HUES48 (cell line): ENCODE results near the gene VOPP1.

Experiments
- H3K27ac ChIP-seq: one replicate; pipeline ENCODE4 v1.7.0; 2013; ENCODE audit warnings: low read depth, low read length, inconsistent platforms
- H3K27me3 ChIP-seq: 2 replicates; pipeline ENCODE4 v1.6.1; 2013; ENCODE audit warnings: mild to moderate bottlenecking, low read length; ENCODE audit not compliant: control insufficient read depth, insufficient read depth
- H3K36me3 ChIP-seq: 2 replicates; pipeline ENCODE4 v1.6.1; 2013; ENCODE audit warnings: low read length; ENCODE audit not compliant: control insufficient read depth, insufficient read depth
- H3K4me1 ChIP-seq: 2 replicates; pipeline ENCODE4 v1.6.1; 2013; ENCODE audit warnings: mild to moderate bottlenecking, low read length; ENCODE audit not compliant: control insufficient read depth, insufficient read depth
- H3K4me3 ChIP-seq: 2 replicates; pipeline ENCODE4 v1.5.1; 2013; ENCODE audit warnings: mild to moderate bottlenecking, low read depth, low read length
- H3K9ac ChIP-seq: 2 replicates; pipeline ENCODE4 v1.6.1; 2013; ENCODE audit warnings: mild to moderate bottlenecking, low read depth, low read length, moderate library complexity
- H3K9me3 ChIP-seq: 2 replicates; pipeline ENCODE4 v1.6.1; 2013; ENCODE audit warnings: low read length; ENCODE audit not compliant: control insufficient read depth, insufficient read depth

The VOPP1 gene

DNA sequence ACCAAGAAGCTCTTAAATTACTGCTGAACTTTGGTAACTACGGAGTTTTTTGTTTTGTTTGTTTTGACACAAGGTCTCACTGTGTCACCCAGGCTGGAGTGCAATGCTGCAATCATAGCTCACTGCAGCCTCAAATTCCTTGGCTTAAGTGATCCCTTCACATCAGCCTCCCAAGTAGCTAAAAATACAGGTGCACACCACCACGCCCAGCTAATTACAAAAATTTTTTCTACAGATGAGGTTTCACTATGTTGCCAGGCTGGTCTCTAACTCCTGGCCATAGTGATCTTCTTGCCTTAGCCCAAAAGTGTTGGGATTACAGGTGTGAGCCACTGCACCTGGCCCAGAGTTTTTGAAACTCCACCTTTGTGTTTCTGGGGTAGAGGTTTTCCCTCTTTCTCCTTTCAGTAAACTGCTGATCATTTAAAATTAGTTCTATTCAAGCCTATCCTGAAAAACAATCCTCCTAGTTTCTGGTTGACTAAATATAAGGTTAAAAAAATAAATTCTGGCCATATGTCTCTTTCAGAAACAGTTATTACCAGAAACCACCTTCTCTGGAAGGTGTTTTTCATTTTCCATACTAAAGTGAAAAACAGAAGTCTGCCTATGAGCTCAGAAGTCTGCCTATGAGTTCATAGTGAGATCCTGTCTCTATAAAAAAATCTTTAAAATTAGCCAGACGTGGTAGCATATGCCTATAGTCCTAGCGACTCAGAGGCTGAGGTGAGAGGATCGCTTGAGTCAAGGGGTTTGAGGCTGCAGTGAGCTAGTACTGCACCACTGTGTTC, 63.9 kb downstream of the VOPP1 start:
- no peak overlapping the region for H3K27ac ChIP-seq
- H3K9ac ChIP-seq = no peak overlapping the region
- no peaks in the 10 kb centered on the region for H3K9me3 ChIP-seq
- no peaks in the 10 kb centered on the region for H3K36me3 ChIP-seq
- no peak overlapping the region for H3K4me3 ChIP-seq
- H3K27me3 ChIP-seq = no peaks in the 10 kb centered on the region
- H3K4me1 ChIP-seq = peaks cover 33% of the 10 kb centered on the region

DNA sequence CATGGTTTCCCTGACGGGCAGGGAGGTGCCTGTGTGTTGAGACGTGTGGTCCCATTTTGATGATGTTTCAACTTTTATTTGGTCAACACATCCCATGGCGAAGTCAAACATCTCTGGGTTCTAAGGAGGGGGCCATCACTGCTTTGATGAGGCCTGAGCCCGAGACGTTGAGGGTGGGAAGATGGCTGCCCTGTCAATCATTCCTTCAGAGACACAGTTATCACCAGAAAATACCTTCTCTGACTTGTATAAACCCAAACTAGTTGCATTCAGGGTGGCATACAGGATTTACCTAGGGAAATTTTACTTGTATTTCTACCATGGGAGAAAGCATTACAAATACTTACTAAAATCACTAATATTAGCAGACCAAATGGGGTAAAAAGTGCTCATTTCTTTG, 64.6 kb downstream of the VOPP1 start:
- Histone ChIP-seq H3K9ac (no peak overlapping the region), H3K27ac (no peak overlapping the region), H3K4me3 (no peak overlapping the region), H3K9me3 (no peaks in the 10 kb centered on the region), H3K27me3 (no peaks in the 10 kb centered on the region), H3K36me3 (no peaks in the 10 kb centered on the region), H3K4me1 (peaks cover 30% of the 10 kb centered on the region)

DNA sequence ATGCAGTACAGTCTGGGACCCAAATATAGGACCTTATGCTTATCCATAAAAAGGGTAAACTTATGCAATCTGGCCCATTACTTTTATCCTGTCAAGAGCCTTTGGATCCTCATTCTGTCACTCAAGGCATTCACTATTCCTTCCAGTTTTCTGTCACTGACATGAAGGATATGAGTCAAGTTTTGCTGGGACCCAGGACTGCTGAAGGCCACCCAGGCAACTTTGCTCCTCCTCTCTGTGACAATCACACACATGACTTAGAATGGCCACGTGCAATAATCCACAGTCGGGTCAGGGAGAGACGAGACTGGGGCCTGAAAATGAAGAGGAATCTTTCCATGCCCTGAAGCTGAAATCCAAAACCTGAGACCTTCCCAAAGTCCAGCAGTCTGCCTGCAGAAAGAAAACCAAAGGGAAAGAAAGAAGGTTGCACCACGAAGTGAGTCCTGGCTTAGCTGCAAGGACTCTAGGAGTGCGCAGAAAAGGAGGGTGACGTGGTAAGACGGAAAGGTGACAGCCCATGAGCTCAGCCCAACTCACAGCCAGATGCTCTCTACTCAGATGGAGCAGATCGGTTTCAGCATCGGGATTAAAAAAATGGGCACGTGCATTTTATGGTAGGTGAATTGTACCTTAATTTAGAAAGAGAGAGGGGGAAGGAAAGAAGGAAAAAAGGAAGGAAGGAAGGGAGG, 67.2 kb downstream of the VOPP1 start:
- Histone ChIP-seq H3K27me3 (no peaks in the 10 kb centered on the region), H3K36me3 (no peaks in the 10 kb centered on the region), H3K9me3 (no peaks in the 10 kb centered on the region), H3K4me3 (no peak overlapping the region), H3K27ac (no peak overlapping the region), H3K9ac (no peak overlapping the region), H3K4me1 (peaks cover 7% of the 10 kb centered on the region; the same call in 1 of the 2 replicates)

DNA sequence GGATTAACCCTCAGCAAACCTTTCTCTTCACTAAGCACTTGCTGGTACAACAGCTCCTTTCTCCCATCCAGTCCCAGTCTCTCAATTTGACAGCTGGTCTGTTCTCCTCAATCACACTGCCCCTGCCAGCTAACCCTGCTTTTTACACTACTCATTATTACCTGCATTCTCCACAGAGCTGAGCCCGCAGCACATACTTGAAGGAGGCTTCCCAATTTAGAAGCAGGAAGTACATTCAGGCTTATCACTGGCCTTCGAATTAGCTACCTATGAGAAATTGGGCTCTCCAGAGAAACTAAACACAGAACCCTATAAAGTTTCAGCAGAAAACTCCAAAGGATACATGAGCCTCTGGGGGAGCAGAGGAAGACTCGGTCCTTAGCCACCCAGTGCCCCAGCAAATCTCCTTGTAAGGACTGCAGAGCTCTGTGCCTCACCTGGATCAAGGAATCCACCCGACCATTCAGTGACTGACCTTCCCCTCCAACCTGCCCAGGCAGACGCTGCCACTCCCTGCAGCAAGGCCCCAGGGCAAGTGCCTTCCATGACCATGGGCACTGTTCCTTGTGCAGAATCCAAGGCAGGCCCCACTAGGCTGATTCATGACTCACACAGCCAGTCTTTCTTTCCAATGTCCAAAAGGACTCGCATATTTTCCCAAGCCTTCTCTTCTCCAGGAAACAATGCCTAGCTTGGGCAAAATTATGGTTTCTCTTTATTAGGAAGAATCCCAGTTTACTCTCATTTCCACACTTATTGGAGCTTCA, 68.0 kb downstream of the VOPP1 start:
- no peak overlapping the region for H3K27ac ChIP-seq
- H3K9ac ChIP-seq = no peak overlapping the region
- 0 out of 2 replicates have a peak, but pooled peaks cover under 1% of the 10 kb centered on the region for H3K4me1 ChIP-seq
- no peaks in the 10 kb centered on the region for H3K27me3 ChIP-seq
- no peaks in the 10 kb centered on the region for H3K36me3 ChIP-seq
- no peak overlapping the region for H3K4me3 ChIP-seq
- no peaks in the 10 kb centered on the region for H3K9me3 ChIP-seq

DNA sequence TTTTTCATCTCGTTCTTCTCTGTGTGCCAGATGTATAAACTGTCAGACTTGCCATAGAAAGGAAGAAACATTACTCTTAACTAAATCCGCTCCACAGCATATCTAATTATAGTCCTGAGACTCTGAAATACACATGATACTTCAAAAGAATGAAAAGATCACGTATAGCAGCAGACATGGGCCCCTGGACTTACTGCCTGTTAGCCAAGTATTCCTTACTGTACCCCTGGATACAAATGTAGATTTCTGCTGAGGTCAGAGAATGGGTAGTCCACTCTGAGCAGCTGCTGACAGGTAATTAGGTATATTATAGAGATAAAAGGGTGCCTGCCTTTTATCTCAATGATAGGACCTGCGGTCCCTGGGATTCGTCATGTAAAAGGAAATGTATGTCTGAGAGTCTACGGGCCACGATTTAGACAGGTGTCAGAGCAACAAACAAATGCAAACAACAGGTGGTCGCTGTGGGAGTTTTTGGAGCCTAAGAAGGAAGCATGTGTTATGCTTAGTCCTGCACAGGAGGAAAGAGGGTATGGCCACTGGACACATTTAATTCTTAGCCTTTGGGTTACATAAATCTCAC, 69.4 kb downstream of the VOPP1 start:
- Histone ChIP-seq H3K4me1 (no peaks in the 10 kb centered on the region), H3K9me3 (no peaks in the 10 kb centered on the region), H3K27ac (no peak overlapping the region), H3K9ac (no peak overlapping the region), H3K36me3 (no peaks in the 10 kb centered on the region), H3K27me3 (no peaks in the 10 kb centered on the region), H3K4me3 (no peak overlapping the region)

DNA sequence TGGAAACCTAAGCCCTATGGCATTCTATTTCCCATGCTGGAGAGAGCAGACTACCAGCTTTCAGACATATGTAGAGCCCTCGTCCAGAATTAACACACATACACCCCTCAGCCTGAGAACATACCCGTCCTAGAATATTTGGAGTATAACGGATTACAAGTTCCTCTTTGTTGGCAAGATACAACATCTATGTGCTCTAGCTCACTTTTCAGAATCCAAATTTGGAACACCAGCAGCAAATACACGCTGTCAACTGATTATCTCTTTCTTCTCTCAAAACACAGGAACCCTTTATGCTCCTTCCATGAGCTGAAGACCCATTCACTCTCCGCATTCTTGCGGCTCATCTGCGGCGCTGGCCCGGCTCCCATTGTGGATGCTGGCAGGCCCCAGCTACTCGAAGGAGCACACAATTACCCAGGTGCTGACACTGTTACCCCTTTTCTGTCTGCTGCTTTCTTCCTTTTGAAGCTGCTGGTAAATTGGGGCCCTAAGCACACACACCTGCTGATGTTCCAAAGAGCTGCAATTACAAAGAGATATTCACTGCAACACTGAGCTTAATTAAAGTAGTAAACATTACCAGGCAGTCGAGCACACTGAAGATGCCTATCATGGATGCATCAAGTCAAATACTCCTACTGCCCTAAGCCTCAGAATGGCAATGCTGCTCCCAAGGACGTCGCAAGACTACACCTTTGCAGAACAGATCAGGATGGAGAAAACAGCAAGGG, 70.0 kb downstream of the VOPP1 start:
- no peaks in the 10 kb centered on the region for H3K4me1 ChIP-seq
- no peaks in the 10 kb centered on the region for H3K9me3 ChIP-seq
- H3K27me3 ChIP-seq = no peaks in the 10 kb centered on the region
- no peaks in the 10 kb centered on the region for H3K36me3 ChIP-seq
- no peak overlapping the region for H3K4me3 ChIP-seq
- H3K9ac ChIP-seq = no peak overlapping the region
- no peak overlapping the region for H3K27ac ChIP-seq

DNA sequence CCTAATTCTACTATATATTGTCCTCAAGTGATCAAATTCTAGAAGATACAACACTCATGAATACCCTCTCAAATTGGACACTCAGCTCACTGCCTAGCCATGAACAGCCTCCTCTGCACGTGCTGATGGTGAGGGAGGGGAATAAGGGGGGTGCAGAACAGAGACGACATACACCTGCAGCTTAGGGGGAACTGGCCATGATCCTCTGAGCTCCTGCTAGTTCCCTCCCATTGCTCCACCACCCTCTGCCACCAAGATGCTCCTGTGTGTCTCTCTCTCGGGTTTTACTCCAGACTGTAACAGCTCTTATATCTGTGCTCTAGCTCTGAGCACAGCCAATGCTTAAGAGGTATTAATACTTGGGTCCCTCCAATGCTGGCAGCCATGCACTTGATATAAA, 70.7 kb downstream of the VOPP1 start:
- no peaks in the 10 kb centered on the region for H3K27me3 ChIP-seq
- no peaks in the 10 kb centered on the region for H3K4me1 ChIP-seq
- no peaks in the 10 kb centered on the region for H3K9me3 ChIP-seq
- H3K4me3 ChIP-seq = no peak overlapping the region
- H3K9ac ChIP-seq = no peak overlapping the region
- H3K36me3 ChIP-seq = peaks cover under 1% of the 10 kb centered on the region; the same call in 1 of the 2 replicates
- H3K27ac ChIP-seq = no peak overlapping the region

DNA sequence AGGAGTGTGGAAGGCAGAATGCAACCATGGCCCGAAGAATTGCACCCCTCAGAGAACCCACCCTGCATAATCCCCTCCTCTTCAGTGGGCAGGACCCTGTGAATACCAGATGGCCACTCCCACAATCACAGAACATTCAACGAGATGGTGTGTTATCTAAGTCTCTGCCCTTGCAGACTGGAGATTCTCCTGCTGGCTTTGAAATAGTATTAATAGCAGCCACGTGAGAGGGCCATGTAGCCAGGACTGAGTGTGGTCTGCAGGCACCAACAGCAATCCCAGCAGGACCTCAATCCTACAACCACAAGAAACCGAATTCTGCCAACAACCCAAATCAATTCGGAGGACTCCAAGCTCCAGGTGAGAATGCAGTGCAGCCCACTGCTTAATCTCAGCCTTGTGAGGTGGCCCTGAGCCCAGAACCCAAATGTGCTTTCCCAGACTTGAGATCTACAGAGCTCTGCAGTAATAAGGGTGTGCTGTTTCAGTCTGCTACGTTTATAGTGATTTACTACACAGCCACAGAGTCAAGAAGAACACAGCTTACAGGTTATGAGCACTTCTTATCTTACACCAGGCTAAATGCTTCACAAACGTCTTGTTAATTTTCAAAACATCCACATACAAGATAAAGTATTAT, 72.1 kb downstream of the VOPP1 start:
- Histone ChIP-seq H3K9ac (no peak overlapping the region), H3K9me3 (no peaks in the 10 kb centered on the region), H3K4me3 (no peak overlapping the region), H3K36me3 (peaks cover 14% of the 10 kb centered on the region; the same call in 1 of the 2 replicates), H3K27ac (no peak overlapping the region), H3K27me3 (no peaks in the 10 kb centered on the region), H3K4me1 (no peaks in the 10 kb centered on the region)

DNA sequence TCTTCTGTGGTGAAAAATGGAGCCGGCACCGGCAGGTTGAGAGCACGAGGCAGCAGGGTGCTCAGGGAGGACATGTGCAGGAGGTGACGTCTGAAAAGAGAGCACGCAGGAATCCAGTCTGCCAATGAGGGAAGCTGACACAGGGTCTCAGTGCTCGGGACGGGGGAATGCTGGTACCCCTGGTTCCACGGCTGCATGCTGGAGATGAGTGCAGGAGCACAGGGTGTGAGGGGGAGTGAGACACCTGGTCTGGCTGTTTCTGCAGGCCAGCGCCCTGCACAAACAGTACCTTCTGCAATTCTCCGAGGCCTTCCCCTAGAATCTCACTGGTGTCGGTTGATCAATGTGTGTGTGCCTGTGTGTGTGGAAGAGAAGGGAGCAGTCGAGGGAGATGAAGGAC, 72.7 kb downstream of the VOPP1 start:
- Histone ChIP-seq H3K27me3 (no peaks in the 10 kb centered on the region), H3K9ac (no peak overlapping the region), H3K36me3 (peaks cover 17% of the 10 kb centered on the region; the same call in 1 of the 2 replicates)

DNA sequence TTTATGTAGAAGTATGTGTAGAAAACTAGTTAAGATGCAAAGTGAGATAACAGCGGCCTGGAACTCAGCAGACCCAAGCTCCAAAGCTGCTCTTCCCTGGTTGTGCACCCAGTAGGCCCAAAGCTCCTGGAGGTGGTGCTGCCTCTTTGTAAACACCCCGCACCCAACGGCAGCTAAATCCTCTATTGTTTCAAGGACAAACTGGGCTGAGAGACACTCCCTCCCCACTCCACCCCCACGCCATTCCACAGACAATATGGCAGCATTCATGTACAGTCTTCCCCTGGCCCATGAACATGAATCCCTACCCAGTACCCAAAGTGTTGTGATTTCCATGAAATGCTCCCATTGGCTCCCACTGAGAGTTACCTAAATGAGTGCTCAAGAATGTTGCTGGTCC, 73.5 kb downstream of the VOPP1 start:
- Histone ChIP-seq H3K27me3 (no peaks in the 10 kb centered on the region), H3K4me3 (no peak overlapping the region), H3K27ac (no peak overlapping the region), H3K36me3 (peaks cover 17% of the 10 kb centered on the region; the same call in 1 of the 2 replicates), H3K4me1 (no peaks in the 10 kb centered on the region), H3K9ac (no peak overlapping the region), H3K9me3 (no peaks in the 10 kb centered on the region)

More for the DNA sequence above, 72.7 kb downstream of the VOPP1 start:
- Histone ChIP-seq H3K27ac (no peak overlapping the region), H3K9me3 (no peaks in the 10 kb centered on the region), H3K4me1 (no peaks in the 10 kb centered on the region), H3K4me3 (no peak overlapping the region)
